Activated CD4-positive, alpha-beta T cell treated with anti-CD3 and anti-CD28 coated beads, Interleukin-2, Interleukin-4, amounts not matched to agents 100 ng/mL and 50 ng/mL, durations not matched to agents 16 hours and 8 hours (primary cell): ENCODE data around the gene ANGPT4.
"Not testable (repeated sequence)": the region's sequence is repeated elsewhere in the genome, so short reads cannot be mapped to it uniquely, and the experiment has no call there.

ENCODE experiments used
- DNase-seq: peaks from one replicate; pipeline ENCODE4 v3.0.0-alpha.2; 2020; ENCODE audit warnings: low spot score

The ANGPT4 gene

GRCh38 chr20:844473-845225 is 71.5 kb downstream of the ANGPT4 start:
- DNase-seq, result peak; percentile 89

- DNase-seq, result no peak
Measured at GRCh38 chr20:843912-844311, 72.2 kb downstream of the ANGPT4 start.

- no peak for DNase-seq
Measured at GRCh38 chr20:842547-842940, 73.6 kb downstream of the ANGPT4 start.

GRCh38 chr20:841568-842546 is 74.3 kb downstream of the ANGPT4 start:
- DNase-seq, result no peak

GRCh38 chr20:840858-841567 is 75.1 kb downstream of the ANGPT4 start:
- DNase-seq, result no peak

GRCh38 chr20:840503-840857 is 75.7 kb downstream of the ANGPT4 start:
- DNase-seq, result no peak

GRCh38 chr20:839626-840025 is 76.5 kb downstream of the ANGPT4 start:
- no peak for DNase-seq

- DNase-seq, result no peak
Measured at GRCh38 chr20:839015-839414, 77.1 kb downstream of the ANGPT4 start.

GRCh38 chr20:836190-836589 is 79.9 kb downstream of the ANGPT4 start:
- DNase-seq, result peak; percentile 45

- no peak for DNase-seq
Measured at GRCh38 chr20:835608-836045, 80.5 kb downstream of the ANGPT4 start.

GRCh38 chr20:834151-834746 is 81.9 kb downstream of the ANGPT4 start:
- DNase-seq, result no peak

GRCh38 chr20:833450-834150 is 82.5 kb downstream of the ANGPT4 start, which contains the start of gene FAM110A:
Gene FAM110A (plus strand): TSS chr20:833715. CDS start chr20:844805, 11,090 bp downstream.
- DNase-seq, result peak; percentile 95

- DNase-seq, result no peak
Measured at GRCh38 chr20:833121-833449, 83.0 kb downstream of the ANGPT4 start.

- DNase-seq, result no peak
Measured at GRCh38 chr20:831956-832355, 84.2 kb downstream of the ANGPT4 start.

GRCh38 chr20:831251-831650 is 84.9 kb downstream of the ANGPT4 start:
- DNase-seq, result no peak

GRCh38 chr20:830011-830521 is 86.1 kb downstream of the ANGPT4 start:
- DNase-seq, result no peak

- no peak for DNase-seq
Measured at GRCh38 chr20:829551-829950, 86.6 kb downstream of the ANGPT4 start.

- peak; percentile 40 for DNase-seq
Measured at GRCh38 chr20:828987-829386, 87.1 kb downstream of the ANGPT4 start.

- DNase-seq, result not testable (repeated sequence)
Measured at GRCh38 chr20:827981-828380, 88.2 kb downstream of the ANGPT4 start.

GRCh38 chr20:826695-827323 is 89.3 kb downstream of the ANGPT4 start:
- no peak for DNase-seq
